ENCODE results near the gene KCNK4. TPM values are rescaled to one million over a fixed set of nuclear protein-coding genes. Genes with fewer than 3 reads are reported as not detected.
"Not testable (repeated sequence)": the region's sequence is repeated elsewhere in the genome, so short reads cannot be mapped to it uniquely, and the experiment has no call there.

Gene KCNK4
- polyA plus RNA-seq, 3 donors, result 0.11 TPM; not detected in 2

DNA sequence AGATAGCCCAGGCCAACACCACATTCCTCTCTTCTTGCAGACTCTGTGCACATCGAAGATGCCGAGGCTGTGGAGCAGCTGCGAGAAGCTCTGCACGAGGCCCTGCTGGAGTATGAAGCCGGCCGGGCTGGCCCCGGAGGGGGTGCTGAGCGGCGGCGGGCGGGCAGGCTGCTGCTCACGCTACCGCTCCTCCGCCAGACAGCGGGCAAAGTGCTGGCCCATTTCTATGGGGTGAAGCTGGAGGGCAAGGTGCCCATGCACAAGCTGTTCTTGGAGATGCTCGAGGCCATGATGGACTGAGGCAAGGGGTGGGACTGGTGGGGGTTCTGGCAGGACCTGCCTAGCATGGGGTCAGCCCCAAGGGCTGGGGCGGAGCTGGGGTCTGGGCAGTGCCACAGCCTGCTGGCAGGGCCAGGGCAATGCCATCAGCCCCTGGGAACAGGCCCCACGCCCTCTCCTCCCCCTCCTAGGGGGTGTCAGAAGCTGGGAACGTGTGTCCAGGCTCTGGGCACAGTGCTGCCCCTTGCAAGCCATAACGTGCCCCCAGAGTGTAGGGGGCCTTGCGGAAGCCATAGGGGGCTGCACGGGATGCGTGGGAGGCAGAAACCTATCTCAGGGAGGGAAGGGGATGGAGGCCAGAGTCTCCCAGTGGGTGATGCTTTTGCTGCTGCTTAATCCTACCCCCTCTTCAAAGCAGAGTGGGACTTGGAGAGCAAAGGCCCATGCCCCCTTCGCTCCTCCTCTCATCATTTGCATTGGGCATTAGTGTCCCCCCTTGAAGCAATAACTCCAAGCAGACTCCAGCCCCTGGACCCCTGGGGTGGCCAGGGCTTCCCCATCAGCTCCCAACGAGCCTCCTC, 24.8 kb downstream of the KCNK4 start:
- DNase-seq (ENCODE audit: extremely low read depth in 1 of 11, low read depth in 9 of 11, low spot score in 4 of 11), result not testable (repeated sequence)

- DNase-seq (ENCODE audit: extremely low read depth in 1 of 11, low read depth in 9 of 11, low spot score in 4 of 11), result no peak
Measured at GRCh38 chr11:64316672-64317324, 25.7 kb downstream of the KCNK4 start.

DNA sequence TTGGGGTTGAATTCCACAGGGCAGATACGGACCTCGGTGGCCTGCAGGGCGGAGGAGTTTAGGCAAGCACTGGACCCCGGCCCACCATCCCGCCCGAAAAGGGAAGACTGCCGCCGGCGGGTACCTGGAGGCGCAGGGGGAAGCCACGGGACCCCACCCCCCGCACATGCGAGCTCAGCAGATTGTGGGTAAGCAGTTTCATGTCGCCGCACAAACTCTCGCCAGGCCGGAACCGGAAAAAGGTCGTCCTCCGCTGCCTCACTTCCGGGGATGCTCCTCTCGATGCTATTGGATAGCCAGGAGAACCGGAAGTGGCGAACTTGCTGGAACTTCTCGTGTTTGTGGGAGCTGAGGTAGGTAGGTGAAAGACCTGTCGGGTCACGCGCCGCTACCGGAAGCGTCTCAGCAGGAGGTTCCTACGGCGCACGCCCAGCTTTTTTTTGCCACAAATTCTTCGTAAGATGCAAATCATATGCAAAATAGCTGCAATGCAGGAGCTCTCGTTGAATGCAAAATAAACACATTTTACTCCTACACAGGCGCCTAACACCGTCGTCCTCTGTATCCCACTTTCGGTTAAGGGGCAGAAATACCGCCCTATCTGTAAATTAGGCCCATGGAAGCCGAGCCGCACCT, 26.3 kb downstream of the KCNK4 start, which contains the start of gene TRMT112:
TRMT112 (minus strand) TSS at position 235 of the 636 bp plus-strand sequence; CDS start at position 202, 33 bp downstream.
- peak; percentile 88 to 98 (median 94) for DNase-seq (ENCODE audit: extremely low read depth in 1 of 11, low read depth in 9 of 11, low spot score in 4 of 11)

- peak; percentile 87 to 95 (median 93) for DNase-seq (ENCODE audit: extremely low read depth in 1 of 11, low read depth in 9 of 11, low spot score in 4 of 11)
Measured at GRCh38 chr11:64317961-64318765, 27.1 kb downstream of the KCNK4 start, which contains the start of gene PRDX5. Gene PRDX5 (plus strand): TSS chr11:64318121. CDS start chr11:64318216, 95 bp downstream.

- DNase-seq (ENCODE audit: extremely low read depth in 1 of 11, low read depth in 9 of 11, low spot score in 4 of 11), result no peak
Measured at GRCh38 chr11:64318766-64319761, 28.0 kb downstream of the KCNK4 start.

- no peak for DNase-seq (ENCODE audit: extremely low read depth in 1 of 11, low read depth in 9 of 11, low spot score in 4 of 11)
Measured at GRCh38 chr11:64320556-64320955, 29.5 kb downstream of the KCNK4 start.

GRCh38 chr11:64321026-64321425, 29.9 kb downstream of the KCNK4 start:
- DNase-seq (ENCODE audit: extremely low read depth in 1 of 11, low read depth in 9 of 11, low spot score in 4 of 11), result no peak

DNA sequence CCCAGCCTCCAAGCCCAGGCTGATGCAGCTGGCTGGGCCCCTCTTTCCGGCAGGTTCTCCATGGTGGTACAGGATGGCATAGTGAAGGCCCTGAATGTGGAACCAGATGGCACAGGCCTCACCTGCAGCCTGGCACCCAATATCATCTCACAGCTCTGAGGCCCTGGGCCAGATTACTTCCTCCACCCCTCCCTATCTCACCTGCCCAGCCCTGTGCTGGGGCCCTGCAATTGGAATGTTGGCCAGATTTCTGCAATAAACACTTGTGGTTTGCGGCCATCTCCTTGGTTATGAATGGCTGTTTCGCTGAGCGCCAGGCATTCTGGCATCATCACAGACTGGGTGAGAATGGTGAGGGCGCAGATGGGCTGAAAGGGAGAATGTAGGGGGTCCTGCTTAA, 30.4 kb downstream of the KCNK4 start:
- DNase-seq (ENCODE audit: extremely low read depth in 1 of 11, low read depth in 9 of 11, low spot score in 4 of 11), result no peak

GRCh38 chr11:64322925-64323260, 31.8 kb downstream of the KCNK4 start:
- no peak for DNase-seq (ENCODE audit: extremely low read depth in 1 of 11, low read depth in 9 of 11, low spot score in 4 of 11)

DNA sequence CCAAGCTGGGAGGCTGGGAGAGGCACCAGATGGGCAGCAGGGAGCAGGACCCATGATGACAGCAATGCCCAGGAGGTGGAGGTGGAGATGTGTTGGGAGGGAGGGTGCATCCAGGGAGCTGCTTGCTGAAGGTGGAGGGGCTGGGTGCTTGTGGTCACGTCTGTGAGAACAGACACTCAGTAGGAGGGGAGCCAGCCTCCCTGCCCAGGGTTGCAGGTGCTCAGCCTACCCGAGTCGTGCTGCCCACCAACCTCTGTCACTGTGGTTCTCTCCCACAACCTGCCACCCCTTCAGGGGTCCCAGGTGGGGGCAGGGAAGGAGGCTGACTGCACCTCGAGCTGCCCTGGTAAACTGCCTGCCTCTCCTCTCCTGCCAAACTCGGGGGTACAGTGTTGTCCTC, 32.3 kb downstream of the KCNK4 start:
- no peak for DNase-seq (ENCODE audit: extremely low read depth in 1 of 11, low read depth in 9 of 11, low spot score in 4 of 11)

DNA sequence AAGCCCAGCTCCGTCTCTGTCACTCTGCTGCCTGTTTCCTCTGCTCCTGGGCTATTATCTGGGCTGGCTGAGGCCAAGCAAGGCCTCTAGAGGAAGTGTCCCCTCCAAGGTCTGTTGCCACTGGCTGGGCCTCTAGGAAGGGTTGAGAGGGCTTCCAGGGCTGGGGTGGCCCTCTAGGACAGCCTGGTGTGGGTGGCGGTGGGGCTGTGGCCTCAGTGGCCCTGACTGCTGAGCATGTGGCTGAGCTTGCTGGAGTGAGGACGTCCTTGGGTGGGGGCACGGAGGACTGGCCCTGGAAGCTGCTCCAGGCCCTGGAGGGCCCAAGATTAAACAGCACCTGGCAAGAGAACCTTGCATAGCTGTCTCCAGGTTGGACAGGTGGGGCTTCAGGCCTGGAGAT, 32.9 kb downstream of the KCNK4 start:
- DNase-seq (ENCODE audit: extremely low read depth in 1 of 11, low read depth in 9 of 11, low spot score in 4 of 11), result not testable (repeated sequence)

GRCh38 chr11:64324692-64325469, 33.8 kb downstream of the KCNK4 start:
- DNase-seq (ENCODE audit: extremely low read depth in 1 of 11, low read depth in 9 of 11, low spot score in 4 of 11), result no peak

- no peak for DNase-seq (ENCODE audit: extremely low read depth in 1 of 11, low read depth in 9 of 11, low spot score in 4 of 11)
Measured at GRCh38 chr11:64327375-64327774, 36.3 kb downstream of the KCNK4 start.

- DNase-seq (ENCODE audit: extremely low read depth in 1 of 11, low read depth in 9 of 11, low spot score in 4 of 11), result no peak
Measured at GRCh38 chr11:64327993-64328392, 36.9 kb downstream of the KCNK4 start.

GRCh38 chr11:64330888-64331287, 39.8 kb downstream of the KCNK4 start:
- DNase-seq (ENCODE audit: extremely low read depth in 1 of 11, low read depth in 9 of 11, low spot score in 4 of 11), result no peak

DNA sequence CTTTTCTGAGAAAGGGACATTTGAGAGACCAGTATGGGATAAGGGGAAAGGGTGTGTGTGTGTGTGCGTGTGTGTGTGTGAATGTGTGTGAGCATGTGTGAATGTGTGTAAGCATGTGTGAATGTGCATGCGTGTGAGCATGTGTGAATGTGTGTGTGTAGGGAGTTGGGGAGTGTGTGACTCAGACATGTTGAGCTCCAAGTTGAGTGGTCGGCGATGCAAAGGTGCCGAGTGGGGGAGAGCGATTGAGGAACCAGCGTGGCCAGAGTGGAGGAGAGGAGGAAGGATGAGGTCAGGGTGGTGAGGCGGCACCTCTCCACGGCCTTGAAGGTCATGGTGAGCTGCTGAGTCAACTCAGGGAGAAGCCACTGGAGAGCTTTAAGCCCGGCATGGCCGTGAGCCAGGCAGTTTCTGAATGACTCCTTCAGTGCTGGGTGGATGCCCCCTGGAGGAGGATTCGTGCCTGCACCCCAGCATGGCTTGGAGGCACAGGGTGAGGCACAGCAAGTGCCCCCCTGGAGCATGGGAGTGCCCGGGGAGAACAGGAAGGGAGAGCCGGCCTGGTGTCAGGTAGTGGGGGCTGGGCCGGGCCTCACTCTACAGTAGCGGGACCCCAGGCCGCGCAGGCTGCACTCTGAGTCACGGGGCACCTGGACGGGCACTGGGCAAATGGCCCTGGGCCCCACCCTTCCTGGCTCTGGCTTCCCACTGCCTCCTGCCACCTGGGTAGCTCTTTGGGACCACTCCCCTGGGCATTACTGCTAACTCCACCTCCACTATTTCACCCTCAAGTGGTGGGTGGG, 40.7 kb downstream of the KCNK4 start:
- peak in 1 of 11 donors; percentile 34 for DNase-seq (ENCODE audit: extremely low read depth in 1 of 11, low read depth in 9 of 11, low spot score in 4 of 11)

Data from renal cortex interstitium (tissue), 11 donors.